ENCODE results near the gene C2CD4A.

C2CD4A gene

DNA sequence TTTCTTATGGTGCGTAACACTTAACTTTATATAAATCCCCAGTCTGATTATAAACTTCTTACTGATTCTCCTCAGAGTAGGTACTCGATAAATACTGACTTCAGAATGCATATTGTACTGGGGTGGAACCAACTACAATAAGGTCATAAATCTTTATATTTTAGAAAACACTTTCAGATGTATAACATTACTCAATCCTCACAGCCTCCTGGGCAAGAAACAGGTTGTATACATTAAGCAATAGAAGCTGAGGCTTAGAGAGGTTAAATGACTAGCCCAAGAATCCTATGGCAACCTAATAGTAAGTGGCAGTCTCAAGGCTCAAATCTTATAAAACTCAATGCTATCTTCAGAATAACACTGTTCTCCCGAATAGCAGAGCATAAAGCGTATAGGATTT, 15.6 kb upstream of the C2CD4A start:
- no peak for DNase-seq
- Histone ChIP-seq H3K27ac (no peak overlapping the region), H3K36me3 (no peaks in the 10 kb centered on the region), H3K9me3 (ENCODE audit: severe bottlenecking) (no peaks in the 10 kb centered on the region), H3K27me3 (ENCODE audit: insufficient read depth, low read depth, severe bottlenecking) (no peaks in the 10 kb centered on the region), H3K4me3 (ENCODE audit: low read depth, low read length) (no peak overlapping the region)
- TF ChIP-seq, protein P1, sequence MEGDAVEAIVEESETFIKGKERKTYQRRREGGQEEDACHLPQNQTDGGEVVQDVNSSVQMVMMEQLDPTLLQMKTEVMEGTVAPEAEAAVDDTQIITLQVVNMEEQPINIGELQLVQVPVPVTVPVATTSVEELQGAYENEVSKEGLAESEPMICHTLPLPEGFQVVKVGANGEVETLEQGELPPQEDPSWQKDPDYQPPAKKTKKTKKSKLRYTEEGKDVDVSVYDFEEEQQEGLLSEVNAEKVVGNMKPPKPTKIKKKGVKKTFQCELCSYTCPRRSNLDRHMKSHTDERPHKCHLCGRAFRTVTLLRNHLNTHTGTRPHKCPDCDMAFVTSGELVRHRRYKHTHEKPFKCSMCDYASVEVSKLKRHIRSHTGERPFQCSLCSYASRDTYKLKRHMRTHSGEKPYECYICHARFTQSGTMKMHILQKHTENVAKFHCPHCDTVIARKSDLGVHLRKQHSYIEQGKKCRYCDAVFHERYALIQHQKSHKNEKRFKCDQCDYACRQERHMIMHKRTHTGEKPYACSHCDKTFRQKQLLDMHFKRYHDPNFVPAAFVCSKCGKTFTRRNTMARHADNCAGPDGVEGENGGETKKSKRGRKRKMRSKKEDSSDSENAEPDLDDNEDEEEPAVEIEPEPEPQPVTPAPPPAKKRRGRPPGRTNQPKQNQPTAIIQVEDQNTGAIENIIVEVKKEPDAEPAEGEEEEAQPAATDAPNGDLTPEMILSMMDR (IDR thresholded peaks at IDR 0.05; ENCODE audit: low read depth, low read length) = no peak

DNA sequence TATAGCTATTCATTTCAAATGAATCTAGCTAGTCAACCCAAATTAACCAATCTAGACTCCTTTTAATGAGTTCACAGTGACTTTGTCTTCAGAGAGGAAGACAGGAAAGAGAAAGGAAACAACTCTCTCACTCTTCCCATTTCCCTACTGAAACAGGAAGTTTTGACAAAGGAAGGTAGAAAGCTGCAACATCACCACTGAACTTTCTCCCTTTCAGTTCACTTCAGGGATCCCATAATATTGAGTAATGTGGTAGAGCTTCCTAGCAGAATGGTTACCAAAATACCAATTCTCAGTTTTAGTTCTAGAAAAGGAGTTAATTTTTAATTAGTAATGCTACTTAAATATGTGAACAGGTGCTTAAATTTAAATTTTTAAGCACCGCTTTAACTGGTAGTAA, 14.1 kb upstream of the C2CD4A start:
- H3K36me3 ChIP-seq = no peaks in the 10 kb centered on the region
- no peak overlapping the region for H3K4me3 ChIP-seq (ENCODE audit: low read depth, low read length)
- no peak for DNase-seq
- H3K9me3 ChIP-seq (ENCODE audit: severe bottlenecking) = no peaks in the 10 kb centered on the region
- no peak overlapping the region for H3K27ac ChIP-seq
- H3K27me3 ChIP-seq (ENCODE audit: insufficient read depth, low read depth, severe bottlenecking) = no peaks in the 10 kb centered on the region
- TF ChIP-seq, protein P1 (IDR thresholded peaks at IDR 0.05; ENCODE audit: low read depth, low read length) = no peak

DNA sequence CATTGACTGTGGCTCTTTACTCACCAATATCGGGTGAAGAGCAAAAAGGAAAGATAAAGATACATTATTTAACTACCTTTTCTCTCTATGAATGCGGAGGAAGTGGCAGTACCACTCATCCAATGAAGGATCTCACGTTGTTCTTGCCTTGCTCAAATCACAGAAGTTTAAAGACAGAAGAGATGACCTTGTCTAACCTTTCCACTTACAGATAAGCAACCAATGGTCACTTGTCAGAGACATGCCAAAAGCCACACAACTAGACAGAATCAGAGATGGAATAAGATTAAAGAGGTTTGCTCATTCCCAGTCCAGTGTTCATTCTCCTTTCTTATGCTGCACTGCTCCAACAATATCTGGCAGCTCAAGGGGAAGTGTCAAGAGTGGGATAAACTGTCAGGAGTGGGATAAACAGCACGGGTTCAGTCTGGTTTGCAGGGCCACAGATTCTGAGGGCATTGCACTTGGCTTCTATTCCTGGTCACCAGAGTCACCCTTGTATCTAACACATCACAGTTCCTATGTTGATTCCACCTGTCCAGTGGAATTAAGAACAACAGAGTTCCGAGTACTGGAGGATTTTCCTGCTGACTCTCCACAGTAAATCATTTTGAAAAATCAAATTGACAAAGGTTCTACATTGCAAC, 13.2 kb upstream of the C2CD4A start:
- no peak for DNase-seq
- no peak overlapping the region for H3K27ac ChIP-seq
- no peaks in the 10 kb centered on the region for H3K9me3 ChIP-seq (ENCODE audit: severe bottlenecking)
- TF ChIP-seq, protein P1 (IDR thresholded peaks at IDR 0.05; ENCODE audit: low read depth, low read length) = no peak
- H3K36me3 ChIP-seq = no peaks in the 10 kb centered on the region
- H3K4me3 ChIP-seq (ENCODE audit: low read depth, low read length) = no peak overlapping the region
- H3K27me3 ChIP-seq (ENCODE audit: insufficient read depth, low read depth, severe bottlenecking) = no peaks in the 10 kb centered on the region

DNA sequence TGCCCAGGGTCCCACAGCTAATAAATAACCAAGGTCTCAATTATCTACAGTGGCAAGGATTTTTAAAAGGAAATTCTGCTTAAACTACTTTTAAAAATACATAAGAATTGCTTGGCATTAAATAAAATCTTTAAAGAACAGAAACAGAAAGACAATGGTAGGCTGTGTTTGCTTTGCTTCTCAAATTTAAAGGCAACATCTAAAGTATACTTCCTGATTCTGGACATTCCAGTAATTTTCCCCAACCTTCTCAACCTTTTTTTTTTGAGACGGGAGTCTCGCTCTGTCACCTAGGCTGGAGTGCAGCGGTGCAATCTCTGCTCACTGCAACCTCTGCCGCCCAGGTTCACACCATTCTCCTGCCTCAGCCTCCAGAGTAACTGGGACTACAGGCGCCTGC, 11.8 kb upstream of the C2CD4A start:
- Histone ChIP-seq H3K27ac (no peak overlapping the region), H3K9me3 (ENCODE audit: severe bottlenecking) (no peaks in the 10 kb centered on the region), H3K27me3 (ENCODE audit: insufficient read depth, low read depth, severe bottlenecking) (no peaks in the 10 kb centered on the region), H3K36me3 (no peaks in the 10 kb centered on the region), H3K4me3 (ENCODE audit: low read depth, low read length) (no peak overlapping the region)
- DNase-seq = no peak
- TF ChIP-seq, protein P1 (IDR thresholded peaks at IDR 0.05; ENCODE audit: low read depth, low read length) = no peak

DNA sequence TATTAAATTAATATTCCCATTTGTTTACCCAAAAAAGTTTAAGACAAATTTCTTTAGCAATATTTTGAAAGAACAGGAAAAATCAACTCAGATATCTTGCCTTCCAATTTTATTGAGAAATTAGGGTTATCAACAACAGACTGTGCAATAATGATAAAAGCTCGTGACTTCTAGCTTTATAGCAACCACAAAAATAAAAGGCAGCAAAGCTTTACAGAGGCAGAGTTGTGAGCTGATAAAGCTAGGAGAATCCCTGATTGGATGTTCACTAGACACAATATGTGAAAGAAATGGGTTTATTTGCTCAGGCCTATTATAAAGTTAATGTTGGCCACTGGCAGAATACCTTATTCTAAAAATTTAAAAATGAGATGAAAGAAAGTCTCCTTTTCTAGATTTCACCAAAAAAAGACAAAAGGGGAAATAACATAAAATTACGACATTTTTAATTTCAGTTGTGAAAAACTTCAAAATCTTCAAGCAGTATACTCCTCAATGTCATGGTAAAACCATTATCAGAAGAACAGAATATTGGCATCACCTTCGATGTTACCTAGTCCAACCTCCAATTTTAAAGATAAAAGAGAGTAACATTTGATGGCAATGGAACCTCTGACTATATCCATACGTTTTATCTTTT, 9.3 kb upstream of the C2CD4A start:
- no peaks in the 10 kb centered on the region for H3K27me3 ChIP-seq (ENCODE audit: insufficient read depth, low read depth, severe bottlenecking)
- no peak for DNase-seq
- no peaks in the 10 kb centered on the region for H3K36me3 ChIP-seq
- no peaks in the 10 kb centered on the region for H3K9me3 ChIP-seq (ENCODE audit: severe bottlenecking)
- TF ChIP-seq, protein P1 (IDR thresholded peaks at IDR 0.05; ENCODE audit: low read depth, low read length) = no peak
- no peak overlapping the region for H3K27ac ChIP-seq
- no peak overlapping the region for H3K4me3 ChIP-seq (ENCODE audit: low read depth, low read length)

Measured in WERI-Rb-1 (cell line).